GM18868 (cell line): ENCODE results near the gene NEBL.

ENCODE experiments used
- ATAC-seq: cut with Tn5 transposase; IDR thresholded peaks from one replicate; pipeline ENCODE4 v1.9.1; 2021; ENCODE audit warnings: mild to moderate bottlenecking, moderate library complexity; ENCODE audit not compliant: unreplicated experiment

Gene NEBL

DNA sequence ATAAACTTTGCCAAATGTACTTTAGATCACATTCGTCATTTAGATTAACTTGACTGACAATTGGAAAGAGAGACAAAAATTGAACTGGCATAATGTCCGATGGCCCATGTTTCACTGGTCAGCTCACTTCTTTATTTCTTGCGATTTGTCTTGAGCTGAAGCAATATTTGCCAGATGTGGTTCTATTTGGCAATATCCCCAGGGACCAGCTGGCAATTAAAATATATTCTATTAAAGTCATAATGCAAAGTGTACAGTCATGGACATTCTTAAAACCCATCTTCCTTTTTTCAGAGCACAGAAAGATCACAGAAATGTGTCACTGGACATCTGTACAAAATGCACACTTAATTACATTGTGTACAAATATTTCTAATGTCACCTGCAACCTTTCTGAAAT, 26.3 kb downstream of the NEBL start:
- ATAC-seq: no peak

DNA sequence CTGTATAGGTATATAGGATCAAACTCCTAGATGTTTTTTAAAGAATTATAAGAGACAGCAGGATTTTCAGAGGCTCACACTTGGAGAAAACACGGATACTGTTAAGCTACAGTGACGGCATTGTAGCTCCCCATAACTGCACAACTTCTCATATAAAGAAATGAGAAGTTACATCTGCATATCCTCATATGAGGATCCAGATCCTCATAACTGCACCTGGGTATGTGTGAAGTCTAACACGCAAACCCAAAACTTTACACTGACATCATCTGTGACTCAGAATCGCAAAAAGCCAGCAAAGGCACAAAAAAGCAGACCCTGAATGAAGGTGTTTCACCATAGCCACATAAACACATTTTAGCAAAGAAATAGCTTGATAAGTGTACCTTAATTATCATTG, 34.1 kb downstream of the NEBL start:
- ATAC-seq: no peak

DNA sequence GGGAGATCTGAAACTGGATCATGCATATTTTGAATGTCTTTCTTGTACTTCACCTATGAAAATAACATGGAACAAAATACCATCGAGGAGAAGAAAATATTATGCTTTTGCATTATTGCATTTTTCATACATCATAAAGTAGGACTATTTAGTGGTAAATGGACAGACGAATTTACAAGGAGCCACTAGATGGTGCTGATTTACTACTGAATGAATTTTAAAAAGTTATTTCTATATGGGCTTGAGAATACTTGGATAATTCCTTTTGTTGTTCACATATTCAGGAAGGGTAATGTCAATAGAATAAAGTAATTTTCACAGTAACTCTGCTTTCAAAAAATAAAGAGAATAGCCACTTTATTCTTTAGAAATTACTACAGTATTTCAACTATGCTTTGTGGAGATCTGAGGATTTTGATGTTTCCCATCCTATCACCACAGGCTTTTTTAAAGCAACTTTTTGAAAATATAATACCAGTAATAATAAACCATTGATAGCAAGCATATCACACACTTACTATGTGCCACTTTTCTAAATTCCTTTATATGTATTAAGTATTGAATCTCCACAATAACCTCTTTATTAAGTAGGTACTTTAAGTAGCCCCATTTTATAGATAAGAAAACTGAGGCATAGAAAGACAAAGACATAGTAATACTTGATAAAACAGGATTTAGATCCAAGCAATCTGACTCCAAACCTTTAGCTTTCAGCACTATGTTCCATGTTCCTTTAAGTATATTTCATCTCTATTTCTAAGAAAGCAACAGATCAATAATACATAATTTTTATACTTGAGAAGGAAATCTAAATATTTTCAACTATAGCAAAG, 38.6 kb downstream of the NEBL start:
- no peak for ATAC-seq

DNA sequence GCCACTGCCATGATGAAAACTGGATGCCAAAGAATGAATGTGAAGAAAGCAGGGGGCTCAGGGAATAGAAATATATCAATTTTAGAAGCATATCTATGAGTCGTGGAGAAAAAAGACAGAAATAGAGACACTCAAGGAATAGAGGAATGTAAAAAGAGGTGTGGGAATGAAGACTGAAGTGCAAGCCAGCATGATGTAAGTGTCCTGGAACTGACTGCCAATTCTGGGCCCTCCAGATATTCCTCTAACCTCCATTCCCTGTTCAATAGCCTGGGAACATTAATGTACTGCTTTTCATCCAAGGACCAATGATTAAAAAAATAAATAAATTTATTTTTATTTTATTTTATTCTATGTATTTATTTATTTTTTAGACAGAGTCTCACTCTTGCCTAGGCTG, 40.6 kb downstream of the NEBL start:
- no peak for ATAC-seq

DNA sequence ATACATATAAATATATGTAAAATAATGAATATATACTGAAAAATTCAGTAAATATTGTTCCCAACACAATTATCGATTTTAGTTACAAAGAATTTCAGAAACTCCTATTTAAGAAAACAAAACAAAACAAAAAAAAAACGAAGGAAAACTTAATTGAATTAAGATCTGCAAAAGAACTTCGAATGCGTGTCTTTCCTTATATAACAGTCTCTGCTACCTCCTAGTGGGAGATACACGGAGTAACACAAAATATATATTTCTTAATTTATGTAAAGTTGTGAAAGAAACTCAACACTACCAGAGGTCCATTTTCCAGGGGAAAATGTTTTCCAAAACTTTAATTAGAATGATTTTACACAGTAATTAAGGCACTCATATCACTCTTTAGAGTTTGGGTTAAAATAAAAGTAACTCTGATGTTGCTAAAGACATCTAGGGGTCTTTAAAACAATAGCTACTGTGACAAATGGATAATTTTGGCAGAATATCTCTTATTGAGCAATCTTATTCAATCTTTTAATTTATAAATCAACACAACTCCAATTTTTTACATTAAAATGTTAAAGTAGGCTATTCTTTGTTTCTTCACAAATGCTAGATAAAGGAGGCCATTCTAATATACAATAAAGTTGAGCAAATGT, 41.6 kb downstream of the NEBL start:
- no peak for ATAC-seq

DNA sequence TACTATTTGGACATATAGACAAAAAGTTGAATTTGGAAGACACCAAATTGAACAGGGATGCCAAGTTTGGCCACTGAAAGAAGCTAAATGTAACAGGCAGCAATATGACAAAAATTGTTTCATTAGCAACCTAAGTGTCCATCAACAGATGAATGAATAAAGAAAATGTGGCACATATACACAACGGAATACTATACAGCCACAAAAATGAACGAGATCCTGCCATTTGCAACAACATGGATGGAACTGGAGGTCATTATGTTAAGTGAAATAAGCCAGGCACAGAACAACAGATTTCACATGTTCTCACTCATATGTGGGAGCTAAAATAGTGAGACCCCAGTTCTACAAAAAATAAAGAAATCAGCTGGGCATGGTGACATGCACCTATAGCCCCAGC, 43.8 kb downstream of the NEBL start:
- no peak for ATAC-seq

DNA sequence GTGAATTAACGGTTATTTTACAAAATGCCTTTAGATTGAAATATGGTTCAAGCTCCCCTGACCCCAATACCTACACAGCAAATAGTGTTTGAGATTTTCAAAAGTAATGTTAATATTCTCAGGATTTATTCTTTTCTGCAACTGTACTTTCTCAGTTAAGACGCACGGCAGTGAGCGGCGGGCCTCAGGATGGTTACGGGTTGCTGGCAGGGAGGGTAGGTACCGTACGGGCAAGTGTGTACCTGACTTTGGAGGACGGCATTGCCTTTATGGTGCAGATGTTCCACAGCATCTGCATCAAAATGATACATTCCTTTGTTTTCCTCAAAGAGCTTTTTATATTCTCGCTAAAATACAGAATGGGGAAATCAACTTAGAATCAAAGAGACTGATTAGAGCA, 44.8 kb downstream of the NEBL start:
- ATAC-seq: no peak

DNA sequence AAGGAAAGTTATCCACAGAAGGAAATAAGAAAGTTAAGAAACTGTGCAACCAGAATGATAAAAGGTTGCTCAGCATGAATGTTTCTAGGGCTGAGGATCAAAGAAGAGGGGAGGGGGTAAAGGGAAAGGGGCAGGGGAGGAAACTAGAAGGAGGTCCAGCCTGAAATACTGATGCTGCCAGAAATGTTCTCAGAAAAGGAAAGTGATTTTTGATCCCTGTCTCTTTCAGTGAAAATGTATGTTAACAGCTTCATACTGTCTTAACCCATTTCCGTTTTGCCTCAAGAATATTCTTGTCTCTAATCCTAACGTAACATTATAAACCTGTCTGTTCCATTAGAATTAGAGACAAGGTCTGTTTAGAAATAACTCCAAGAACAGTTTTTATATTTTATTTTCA, 49.6 kb downstream of the NEBL start:
- ATAC-seq: no peak

DNA sequence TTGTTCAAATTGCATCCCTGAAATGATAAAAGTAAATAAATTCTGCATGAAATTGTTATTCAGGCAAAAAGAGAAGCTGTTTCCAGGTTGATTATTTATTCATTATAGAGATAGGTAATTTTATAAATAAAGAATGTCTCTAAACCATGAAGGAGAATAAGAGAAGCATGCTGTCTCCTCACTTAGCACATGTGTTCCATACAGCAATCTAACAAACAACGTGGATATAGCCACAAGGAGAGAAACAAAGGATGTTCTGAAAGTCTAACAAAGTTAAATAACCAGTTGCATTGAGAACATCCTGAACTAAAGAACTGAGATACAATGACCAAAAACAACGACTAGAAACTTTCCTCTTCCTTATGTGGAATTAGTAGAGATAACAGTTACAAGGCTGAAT, 50.8 kb downstream of the NEBL start:
- no peak for ATAC-seq

DNA sequence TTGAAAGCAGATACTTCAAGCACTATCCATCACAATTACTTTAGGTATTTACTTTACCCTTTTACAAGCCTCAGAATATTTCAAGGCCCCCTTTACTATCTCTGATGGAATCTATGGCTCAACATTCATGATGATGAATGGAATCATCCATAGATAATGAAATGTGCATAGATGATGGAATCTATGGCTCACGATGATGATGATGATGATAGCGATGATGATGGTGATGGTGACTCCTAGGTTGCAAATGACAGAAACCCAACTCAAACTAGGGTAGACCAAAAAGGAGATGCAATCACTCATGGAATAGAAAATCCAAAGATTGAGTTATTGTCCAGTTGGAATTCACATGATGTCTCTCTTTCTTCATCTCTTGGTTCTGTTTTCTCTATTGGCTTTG, 55.7 kb downstream of the NEBL start:
- no peak for ATAC-seq

DNA sequence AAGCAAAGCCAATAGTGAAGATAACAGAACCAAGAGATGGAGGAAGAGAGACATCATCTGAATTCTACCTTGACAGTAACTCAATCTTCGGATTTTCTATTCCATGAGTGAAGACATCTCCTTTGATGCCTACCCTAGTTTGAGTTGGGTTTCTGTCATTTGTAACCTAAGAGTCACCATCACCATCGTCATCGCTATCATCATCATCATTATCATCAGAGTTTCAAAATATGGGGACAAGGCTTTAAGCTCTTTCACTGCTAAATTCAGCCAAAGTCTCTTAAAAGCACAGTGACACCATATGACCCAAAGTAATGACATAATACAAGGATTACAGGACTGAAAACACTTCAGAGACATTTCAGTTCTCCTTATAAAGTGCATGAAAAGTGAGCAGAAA, 57.2 kb downstream of the NEBL start:
- ATAC-seq: no peak

DNA sequence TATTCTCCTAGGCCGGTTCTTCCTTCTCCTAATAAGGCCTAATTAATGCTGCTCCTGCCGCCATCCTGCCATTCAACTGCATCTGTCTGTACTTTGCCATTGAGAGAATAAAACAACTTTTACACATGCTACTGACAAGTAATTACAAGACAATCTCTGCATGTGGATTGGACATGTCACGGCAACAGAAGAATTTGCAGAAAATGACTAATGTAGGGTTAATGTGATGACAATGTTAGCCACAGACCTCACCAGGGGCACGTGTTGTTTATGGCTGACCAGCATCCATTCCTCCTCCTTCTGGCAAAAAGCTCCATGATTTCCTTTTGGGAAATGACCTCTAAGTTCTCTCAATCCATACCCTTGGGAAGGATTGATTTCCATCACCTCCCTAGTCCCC, 58.0 kb downstream of the NEBL start:
- no peak for ATAC-seq

DNA sequence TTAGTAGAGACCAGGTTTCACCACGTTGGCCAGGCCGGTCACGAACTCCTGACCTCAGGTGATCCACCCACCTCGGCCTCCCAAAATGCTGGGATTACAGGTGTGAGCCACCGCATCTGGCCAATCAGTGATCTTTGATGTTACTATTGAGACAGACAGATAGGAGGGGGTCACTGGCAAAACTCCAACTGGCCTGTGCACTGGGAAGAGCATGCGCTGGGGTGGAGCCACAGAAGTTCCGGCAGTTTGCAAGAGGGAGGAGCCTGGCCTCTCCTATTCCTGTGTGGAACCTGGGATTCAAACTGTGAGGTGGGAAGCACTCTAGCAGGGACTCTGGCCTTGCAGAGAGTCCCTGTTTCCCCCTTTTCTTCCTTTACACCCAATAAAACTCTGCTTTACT, 60.7 kb downstream of the NEBL start:
- no peak for ATAC-seq

DNA sequence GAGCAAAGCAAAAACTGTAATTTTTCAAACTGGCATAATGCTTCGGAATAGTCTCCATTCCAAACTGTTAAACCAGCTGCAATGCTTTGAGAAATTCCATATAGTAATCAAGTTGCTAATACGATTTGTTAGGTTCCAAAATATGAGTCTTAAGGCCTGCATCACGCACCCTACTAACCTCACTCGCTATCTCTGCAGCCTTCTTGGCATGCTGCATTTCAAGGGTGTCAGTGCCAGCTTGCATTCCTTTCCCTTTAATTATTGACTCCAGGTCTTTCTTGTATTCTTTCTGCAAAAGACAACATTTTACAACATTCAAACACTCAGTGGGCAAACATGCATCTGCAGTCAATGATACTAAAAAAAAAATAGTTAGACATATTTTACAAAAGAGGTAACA, 61.8 kb downstream of the NEBL start:
- no peak for ATAC-seq

DNA sequence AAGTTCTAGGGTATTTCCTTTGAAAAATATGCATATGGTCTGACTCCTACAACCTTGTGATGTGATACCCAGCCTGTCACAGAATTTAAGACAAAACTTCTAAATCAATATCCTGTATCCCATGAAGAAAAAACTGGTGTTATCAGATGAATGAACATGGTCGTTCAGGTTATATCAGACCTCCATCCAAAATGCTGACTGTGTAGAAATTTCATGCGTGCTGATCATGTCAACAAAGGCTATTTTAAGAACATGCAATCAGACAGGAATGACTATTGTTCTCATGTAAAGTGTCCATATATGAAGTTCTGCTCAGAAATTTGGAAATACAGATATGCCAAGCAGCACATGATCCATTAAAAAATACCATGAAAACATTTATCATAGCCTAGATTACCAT, 62.3 kb downstream of the NEBL start:
- no peak for ATAC-seq

DNA sequence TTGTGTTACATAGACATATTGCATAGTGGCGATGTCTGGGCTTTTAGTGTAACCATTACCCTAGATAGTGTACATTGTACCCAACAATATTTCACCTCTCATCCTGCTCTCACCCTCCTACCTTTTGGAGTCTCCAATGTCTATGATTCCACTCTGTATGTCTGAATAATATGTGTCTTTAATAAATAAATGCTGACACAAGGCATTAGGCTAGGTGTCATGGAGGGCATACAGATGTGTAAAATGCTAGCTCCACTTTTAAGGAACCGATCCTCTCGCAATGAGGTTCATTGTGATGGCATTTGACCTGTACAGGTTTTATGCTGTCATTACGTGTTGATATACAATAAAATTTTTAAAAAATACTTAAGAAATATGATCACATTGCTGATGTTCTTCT, 74.3 kb downstream of the NEBL start:
- ATAC-seq: no peak

DNA sequence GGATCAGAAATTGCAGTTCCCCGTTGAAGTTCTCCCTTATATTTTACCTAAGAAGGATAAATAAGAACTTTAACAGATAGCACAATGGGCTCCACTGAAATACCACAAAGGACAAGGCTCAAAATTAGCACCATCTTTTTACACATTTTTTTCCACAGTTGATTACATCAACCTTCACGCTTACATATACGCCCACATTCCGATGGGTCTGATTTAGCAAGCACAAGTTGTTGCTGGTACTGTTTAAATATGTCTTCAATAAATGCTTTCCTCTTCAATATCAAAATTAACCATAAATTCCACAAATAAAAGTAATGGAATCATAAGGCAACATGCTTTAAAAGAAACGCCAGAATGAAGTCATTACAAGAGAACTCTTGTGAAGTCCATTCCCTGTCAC, 79.5 kb downstream of the NEBL start:
- no peak for ATAC-seq

DNA sequence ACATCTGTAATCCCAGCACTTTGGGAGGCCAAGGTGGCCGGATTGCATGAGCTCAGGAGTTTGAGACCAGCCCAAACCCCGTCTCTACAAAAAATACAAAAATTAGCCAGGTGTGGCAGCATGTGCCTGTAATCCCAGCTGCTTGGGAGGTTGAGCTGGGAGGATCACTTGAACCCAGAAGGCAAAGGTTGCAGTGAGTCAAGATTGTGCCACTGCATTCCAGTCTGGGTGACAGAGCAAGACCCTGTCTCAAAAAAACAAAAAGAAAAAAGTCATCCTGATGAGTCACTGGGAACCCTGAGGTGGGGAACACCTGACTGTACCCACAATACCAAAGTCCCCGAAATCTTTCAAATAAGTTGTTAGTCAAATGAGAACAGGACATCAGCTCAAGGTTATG, 80.0 kb downstream of the NEBL start:
- no peak for ATAC-seq

DNA sequence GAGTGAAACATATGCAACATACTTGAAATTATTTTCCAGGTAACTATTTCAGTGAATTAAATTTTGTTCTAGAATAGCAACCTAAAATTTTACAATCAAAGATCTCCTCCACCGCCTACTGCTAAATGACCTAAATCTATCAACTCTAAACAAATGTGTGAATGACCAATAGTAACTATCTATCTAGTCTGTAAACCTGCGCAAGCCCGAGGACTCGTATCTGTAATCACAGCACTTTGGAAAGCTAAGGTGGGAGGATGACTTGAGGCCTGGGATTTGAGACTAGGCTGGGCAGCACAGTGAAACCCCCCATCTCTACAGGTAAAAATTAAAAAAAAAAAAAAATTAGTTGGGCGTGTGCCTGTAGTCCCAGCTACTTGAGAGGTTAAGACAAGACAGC, 83.0 kb downstream of the NEBL start:
- no peak for ATAC-seq

DNA sequence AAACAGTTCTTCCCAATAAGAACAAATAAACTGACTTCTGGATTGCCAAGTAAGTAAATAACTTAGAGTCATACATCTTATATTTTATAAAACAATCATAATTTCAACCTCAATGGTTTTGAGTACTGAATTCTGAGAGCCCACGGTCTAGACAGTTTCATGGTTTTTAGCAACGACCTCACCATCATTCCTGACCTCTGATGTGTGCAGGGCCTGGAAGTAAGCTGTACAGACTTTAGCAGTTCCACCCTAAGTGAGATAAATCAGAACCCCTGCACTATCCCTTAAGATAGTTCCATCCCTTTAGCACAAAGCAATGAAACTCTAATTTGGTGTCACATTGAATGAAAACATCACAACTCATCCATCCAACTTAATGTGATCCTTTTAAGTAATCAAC, 86.0 kb downstream of the NEBL start:
- no peak for ATAC-seq

DNA sequence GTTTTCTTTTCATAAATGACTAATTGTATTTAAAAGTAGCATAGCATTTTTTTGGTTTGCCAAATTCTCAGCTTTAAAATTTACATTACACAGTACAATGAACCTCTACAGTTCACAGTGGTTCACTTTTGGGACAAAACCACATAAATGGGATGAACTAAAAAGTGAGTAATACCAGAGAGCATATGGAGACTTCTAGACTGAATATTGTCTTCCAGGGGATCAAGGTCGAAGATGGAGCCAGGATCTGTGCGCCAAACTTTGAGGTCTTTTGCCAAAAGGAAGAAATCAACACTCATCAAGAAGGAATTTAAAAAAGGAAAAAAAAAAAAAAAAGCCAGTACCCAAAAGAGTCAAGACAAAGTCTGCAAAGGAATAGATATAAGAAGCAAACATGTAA, 87.5 kb downstream of the NEBL start:
- no peak for ATAC-seq

DNA sequence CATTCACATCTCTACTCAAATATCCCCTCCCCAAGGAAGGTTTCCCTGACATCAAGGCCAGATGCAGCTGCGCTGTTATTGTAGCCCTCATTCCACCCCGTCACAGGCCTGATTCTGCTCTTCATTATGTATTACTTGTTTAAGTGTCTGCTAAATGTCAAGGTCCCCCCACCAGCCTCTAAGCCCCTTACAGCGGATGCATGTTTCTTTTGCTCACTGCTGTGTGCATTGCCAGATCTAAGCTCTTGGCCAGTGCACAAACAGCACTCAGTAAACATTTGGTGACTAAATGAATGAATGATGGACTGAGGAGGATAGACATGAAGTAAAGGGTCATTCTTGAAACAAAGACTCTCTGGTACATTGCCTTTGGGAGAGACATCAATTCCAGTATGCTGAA, 90.6 kb downstream of the NEBL start:
- no peak for ATAC-seq

DNA sequence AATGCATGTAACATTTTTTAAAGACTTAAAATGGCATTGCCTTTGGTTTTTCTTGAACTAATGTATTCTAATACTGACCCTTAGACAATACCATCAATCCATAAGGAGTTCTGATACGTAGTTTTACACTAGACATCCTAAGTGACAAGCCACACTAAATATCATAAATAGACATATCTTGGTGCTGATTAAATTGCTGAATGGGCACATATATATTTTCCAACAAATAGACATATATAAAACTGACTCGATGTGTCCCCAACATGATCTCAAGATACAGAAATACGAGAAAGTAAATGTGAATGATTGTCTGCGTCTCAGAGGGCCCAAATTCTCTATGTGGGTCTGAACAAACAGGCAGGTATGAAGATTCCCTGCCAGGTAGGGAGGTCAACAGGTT, 99.8 kb downstream of the NEBL start:
- no peak for ATAC-seq
